ENCODE results near the gene SLC14A1.

GRCh38 chr18:45774065-45774521 is 50.1 kb downstream of the SLC14A1 start:
- TF ChIP-seq CTCF (IDR thresholded peaks at IDR 0.05; ENCODE audit: low read depth, low read length, poor library complexity, severe bottlenecking) (no peak), EZH2phosphoT487 (IDR thresholded peaks at IDR 0.05; ENCODE audit: borderline replicate concordance, low read length) (no peak)
